ENCODE data around the gene LGALS9. TPM values are rescaled to one million over a fixed set of nuclear protein-coding genes. Genes with fewer than 3 reads are reported as not detected.

Gene LGALS9
- 10 to 100 TPM in 1 of 2 donors, 1 to 10 TPM in 1; 9.7 to 27.4 TPM for total RNA-seq

DNA sequence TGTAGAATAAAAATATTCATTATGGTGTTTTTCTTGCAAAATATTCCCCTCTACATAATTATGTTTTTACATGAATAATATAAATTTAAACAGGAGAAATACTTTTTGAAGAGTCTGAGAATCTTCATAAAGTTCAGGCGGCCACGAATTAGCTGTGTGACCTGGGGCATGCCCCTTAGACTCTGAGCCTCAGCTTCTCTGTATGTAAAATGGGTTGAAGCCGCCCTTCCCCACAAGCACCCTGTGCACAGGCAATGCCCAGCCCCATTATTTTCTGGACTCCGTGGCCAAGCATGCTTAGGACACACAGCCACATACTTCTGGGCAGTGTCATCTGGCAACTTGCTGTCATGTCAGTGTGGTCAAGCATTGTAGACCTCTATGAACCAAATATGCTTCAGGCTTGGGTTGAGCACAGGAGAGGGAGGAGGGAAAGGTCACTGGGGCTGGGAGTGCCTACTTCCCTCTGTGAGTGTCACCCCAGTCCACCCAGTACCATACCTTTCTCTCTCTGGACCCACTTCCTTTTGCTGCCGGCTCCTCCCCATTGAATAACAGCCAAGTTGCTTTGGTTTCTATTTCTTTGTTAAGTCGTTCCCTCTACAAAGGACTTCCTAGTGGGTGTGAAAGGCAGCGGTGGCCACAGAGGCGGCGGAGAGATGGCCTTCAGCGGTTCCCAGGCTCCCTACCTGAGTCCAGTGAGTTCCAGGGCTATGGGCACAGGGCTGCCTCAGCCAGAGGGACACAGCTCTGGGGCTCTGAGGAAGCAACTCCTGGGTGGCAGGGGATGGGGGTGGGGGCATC, at the start of gene LGALS9:
TSS of gene LGALS9 (plus strand) at position 582 of the 804 bp plus-strand sequence. CDS start at position 660, 78 bp downstream.
- no peak for TF ChIP-seq CTCF (IDR thresholded peaks at IDR 0.05)
- Histone ChIP-seq H3K4me3 (peak within 1 kb of the TSS; percentile 16 to 43), H3K9me3 (no peaks in the 10 kb centered on the region), H3K4me1 (peaks cover 0 to 42% of the 10 kb centered on the region in 2 donors), H3K27me3 (no peaks in the 10 kb centered on the region), H3K27ac (peak within 1 kb of the TSS; percentile 70 to 73), H3K36me3 (no peaks in the 10 kb centered on the region)
- DNase-seq (ENCODE audit: low spot score): no peak

DNA sequence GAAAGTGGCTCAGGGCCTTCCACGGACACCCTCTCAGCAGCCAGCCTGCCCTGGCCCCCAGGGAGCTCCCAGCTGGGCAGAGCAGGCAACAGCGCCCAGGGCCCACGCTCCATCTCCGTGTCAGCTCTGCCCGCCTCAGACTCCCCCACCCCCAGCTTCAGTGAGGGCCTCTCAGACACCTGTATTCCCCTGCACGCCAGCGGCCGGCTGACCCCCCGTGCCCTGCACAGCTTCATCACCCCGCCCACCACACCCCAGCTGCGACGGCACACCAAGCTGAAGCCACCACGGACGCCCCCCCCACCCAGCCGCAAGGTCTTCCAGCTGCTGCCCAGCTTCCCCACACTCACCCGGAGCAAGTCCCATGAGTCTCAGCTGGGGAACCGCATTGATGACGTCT, 48.3 kb upstream of the LGALS9 start:
- Histone ChIP-seq H3K27me3 (no peaks in the 10 kb centered on the region), H3K4me1 (peaks cover 0 to 15% of the 10 kb centered on the region in 2 donors), H3K9me3 (no peaks in the 10 kb centered on the region), H3K36me3 (peaks cover 9% of the 10 kb centered on the region), H3K27ac (no peak overlapping the region), H3K4me3 (no peak overlapping the region)
- TF ChIP-seq CTCF (IDR thresholded peaks at IDR 0.05): no peak
- no peak for DNase-seq (ENCODE audit: low spot score)

- no peak for DNase-seq (ENCODE audit: low spot score)
- Histone ChIP-seq H3K27me3 (no peaks in the 10 kb centered on the region), H3K4me1 (no peaks in the 10 kb centered on the region), H3K36me3 (peaks cover 9% of the 10 kb centered on the region), H3K4me3 (no peak overlapping the region), H3K27ac (no peak overlapping the region), H3K9me3 (no peaks in the 10 kb centered on the region)
- TF ChIP-seq CTCF (IDR thresholded peaks at IDR 0.05): no peak
These were observed 45.8 kb upstream of the LGALS9 start for GRCh38 chr17:27585153-27585681.

GRCh38 chr17:27585792-27586191, 45.2 kb upstream of the LGALS9 start:
- Histone ChIP-seq H3K27ac (no peak overlapping the region), H3K4me3 (no peak overlapping the region), H3K9me3 (no peaks in the 10 kb centered on the region), H3K4me1 (no peaks in the 10 kb centered on the region), H3K36me3 (peaks cover 9% of the 10 kb centered on the region), H3K27me3 (no peaks in the 10 kb centered on the region)
- no peak for TF ChIP-seq CTCF (IDR thresholded peaks at IDR 0.05)
- no peak for DNase-seq (ENCODE audit: low spot score)

DNA sequence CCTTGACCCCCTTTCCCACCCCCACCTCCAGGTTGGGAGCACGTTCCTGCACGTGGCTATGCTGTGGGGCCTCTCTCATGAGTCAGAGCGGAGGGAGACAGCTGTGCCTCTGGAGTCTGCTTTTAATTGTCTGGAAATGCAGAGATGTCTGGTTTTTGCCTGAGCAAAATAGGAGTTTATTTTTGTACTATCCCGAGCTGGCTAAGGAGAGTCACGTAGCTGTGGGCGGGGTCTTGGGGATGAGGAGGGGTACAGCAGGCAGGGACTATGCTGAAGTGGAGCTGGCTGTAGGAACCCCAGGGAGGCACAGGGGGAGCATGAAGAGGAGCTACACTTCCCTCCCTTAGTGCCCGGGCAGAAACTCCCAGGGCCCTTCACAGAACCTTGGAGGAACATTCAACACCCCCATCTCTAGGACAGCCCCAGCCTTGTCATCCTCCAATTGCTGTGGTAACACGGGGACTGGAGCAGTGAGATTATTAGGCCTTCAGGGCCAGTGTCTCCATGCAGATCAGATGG, 44.7 kb upstream of the LGALS9 start:
- Histone ChIP-seq H3K4me1 (no peaks in the 10 kb centered on the region), H3K27me3 (no peaks in the 10 kb centered on the region), H3K9me3 (no peaks in the 10 kb centered on the region), H3K27ac (no peak overlapping the region), H3K36me3 (peaks cover 9% of the 10 kb centered on the region), H3K4me3 (no peak overlapping the region)
- no peak for TF ChIP-seq CTCF (IDR thresholded peaks at IDR 0.05)
- no peak for DNase-seq (ENCODE audit: low spot score)
